GM12878 (cell line): ENCODE measurements around the gene PLOD3. TPM values are rescaled to one million over a fixed set of nuclear protein-coding genes. Genes with fewer than 3 reads are reported as not detected.

ENCODE experiments used
- CBFB ChIP-seq: IDR thresholded peaks from 2 replicates; pipeline ENCODE4 v1.6.1; 2016; ENCODE audit warnings: antibody characterized with exemption, low read depth
- NR2C2 ChIP-seq: IDR thresholded peaks from 2 replicates; pipeline ENCODE4 v1.6.1; 2011; ENCODE audit warnings: borderline replicate concordance, low read depth; ENCODE audit not compliant: control insufficient read depth, insufficient read length
- RFX5 ChIP-seq: IDR thresholded peaks from 2 replicates; pipeline ENCODE4 v1.6.1; 2011; ENCODE audit warnings: low read depth, low read length, improper control_type of control experiment
- polyA plus RNA-seq, 11 experiments: library from polyadenylated mRNA; depleted of rRNA in 4 of 11; unstranded in 6 of 11; stranded (reverse) in 5 of 11; fragments of >200 nt; fragmentation: Nextera tagmentation in 4 of 11; fragmentation: Illumina TruSeq in 1 of 11; extraction: Ambion mirVana in 4 of 11; extraction: Trizol in 1 of 11; gene quantifications; 1 replicate in 1 of 11; 2 replicates in 10 of 11; pipeline versions ENCODE4 v1.2.1 to v1.2.3, GENCODE V29; 2011 to 2016; ENCODE audit warnings: inconsistent platforms in 2 of 11, missing spikeins in 2 of 11, low read depth in 1 of 11
- total RNA-seq, 4 experiments: library from RNA; depleted of rRNA in 3 of 4; stranded (reverse); fragments of >200 nt in 3 of 4; fragmentation: Illumina TruSeq in 1 of 4; extraction: Trizol in 1 of 4; gene quantifications; 2 replicates each; pipeline versions ENCODE4 v1.2.1 to v1.2.3, GENCODE V29; 2013 to 2021
- TF ChIP-seq, protein P1 (sequence below): fragments of 450-650 bp; conservative IDR thresholded peaks from 2 replicates; pipeline ENCODE4 v1.6.1; 2017; ENCODE audit warnings: mild to moderate bottlenecking, moderate library complexity
- TF ChIP-seq, protein P2 (sequence below): IDR thresholded peaks from 2 replicates; pipeline ENCODE4 v1.6.1; 2012; ENCODE audit warnings: low read depth, low read length, improper control_type of control experiment
- TF ChIP-seq, protein P3 (sequence below): fragments of 450-650 bp; IDR thresholded peaks from 2 replicates; pipeline ENCODE4 v1.6.1; 2017; ENCODE audit warnings: mild to moderate bottlenecking
- TF ChIP-seq, protein P4 (sequence below): fragments of 450-650 bp; IDR thresholded peaks from 2 replicates; pipeline ENCODE4 v1.6.1; 2017; ENCODE audit warnings: mild to moderate bottlenecking, moderate library complexity

PLOD3 gene
- total and polyA plus RNA-seq, 10 of the 15 experiments (the other 5 are each of a cell fraction or from before 2014, with no cell fraction given): 0.53 to 27.8 (median 15.1) TPM

DNA sequence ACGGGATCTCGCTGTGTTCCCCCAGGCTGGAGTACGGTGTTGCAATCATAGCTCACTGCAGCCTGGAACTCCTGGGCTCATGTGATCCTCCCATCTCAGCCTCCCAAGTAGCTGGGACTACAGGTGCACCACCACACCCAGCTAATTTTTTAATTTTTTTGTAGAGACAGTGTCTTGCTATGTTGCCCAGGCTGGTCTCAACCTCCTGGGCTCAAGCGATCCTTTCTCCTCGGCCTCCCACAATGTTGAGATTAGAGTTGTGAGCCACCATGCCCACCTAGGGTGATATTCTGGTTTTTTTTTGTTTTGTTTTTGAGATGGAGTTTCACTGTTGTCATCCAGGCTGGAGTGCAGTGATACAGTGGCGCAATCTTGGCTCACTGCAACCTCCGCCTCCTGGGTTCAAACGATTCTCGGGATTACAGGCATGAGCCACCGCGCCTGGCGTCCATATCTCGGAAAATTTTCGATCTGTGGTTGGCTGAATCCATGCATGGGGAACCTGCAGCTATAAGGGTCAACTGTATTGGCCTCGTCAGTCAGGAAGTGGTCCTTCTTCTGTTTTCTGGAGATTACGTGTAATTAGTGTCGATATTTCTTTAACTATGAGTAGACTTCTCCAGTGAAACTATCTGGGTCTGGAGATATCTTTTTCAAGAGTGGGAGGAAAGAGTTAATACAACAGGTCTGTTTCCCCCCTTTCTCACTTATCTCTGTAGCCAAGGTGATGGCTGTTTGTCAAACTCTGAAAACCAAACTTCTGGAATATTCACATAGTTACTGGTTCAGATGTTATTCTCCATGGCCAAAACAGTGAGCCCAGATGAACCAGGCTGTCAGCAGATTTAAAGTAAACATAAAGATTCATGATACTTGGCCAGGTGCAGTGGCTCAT, 48.5 kb upstream of the PLOD3 start (continued):
- TF ChIP-seq, protein P1, sequence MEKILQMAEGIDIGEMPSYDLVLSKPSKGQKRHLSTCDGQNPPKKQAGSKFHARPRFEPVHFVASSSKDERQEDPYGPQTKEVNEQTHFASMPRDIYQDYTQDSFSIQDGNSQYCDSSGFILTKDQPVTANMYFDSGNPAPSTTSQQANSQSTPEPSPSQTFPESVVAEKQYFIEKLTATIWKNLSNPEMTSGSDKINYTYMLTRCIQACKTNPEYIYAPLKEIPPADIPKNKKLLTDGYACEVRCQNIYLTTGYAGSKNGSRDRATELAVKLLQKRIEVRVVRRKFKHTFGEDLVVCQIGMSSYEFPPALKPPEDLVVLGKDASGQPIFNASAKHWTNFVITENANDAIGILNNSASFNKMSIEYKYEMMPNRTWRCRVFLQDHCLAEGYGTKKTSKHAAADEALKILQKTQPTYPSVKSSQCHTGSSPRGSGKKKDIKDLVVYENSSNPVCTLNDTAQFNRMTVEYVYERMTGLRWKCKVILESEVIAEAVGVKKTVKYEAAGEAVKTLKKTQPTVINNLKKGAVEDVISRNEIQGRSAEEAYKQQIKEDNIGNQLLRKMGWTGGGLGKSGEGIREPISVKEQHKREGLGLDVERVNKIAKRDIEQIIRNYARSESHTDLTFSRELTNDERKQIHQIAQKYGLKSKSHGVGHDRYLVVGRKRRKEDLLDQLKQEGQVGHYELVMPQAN: no peak
- TF ChIP-seq CBFB (no peak), RFX5 (no peak), NR2C2 (no peak)
- TF ChIP-seq, protein P2, sequence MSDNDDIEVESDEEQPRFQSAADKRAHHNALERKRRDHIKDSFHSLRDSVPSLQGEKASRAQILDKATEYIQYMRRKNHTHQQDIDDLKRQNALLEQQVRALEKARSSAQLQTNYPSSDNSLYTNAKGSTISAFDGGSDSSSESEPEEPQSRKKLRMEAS: no peak
- TF ChIP-seq, protein P3, sequence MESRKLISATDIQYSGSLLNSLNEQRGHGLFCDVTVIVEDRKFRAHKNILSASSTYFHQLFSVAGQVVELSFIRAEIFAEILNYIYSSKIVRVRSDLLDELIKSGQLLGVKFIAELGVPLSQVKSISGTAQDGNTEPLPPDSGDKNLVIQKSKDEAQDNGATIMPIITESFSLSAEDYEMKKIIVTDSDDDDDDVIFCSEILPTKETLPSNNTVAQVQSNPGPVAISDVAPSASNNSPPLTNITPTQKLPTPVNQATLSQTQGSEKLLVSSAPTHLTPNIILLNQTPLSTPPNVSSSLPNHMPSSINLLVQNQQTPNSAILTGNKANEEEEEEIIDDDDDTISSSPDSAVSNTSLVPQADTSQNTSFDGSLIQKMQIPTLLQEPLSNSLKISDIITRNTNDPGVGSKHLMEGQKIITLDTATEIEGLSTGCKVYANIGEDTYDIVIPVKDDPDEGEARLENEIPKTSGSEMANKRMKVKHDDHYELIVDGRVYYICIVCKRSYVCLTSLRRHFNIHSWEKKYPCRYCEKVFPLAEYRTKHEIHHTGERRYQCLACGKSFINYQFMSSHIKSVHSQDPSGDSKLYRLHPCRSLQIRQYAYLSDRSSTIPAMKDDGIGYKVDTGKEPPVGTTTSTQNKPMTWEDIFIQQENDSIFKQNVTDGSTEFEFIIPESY: no peak
- TF ChIP-seq, protein P4, sequence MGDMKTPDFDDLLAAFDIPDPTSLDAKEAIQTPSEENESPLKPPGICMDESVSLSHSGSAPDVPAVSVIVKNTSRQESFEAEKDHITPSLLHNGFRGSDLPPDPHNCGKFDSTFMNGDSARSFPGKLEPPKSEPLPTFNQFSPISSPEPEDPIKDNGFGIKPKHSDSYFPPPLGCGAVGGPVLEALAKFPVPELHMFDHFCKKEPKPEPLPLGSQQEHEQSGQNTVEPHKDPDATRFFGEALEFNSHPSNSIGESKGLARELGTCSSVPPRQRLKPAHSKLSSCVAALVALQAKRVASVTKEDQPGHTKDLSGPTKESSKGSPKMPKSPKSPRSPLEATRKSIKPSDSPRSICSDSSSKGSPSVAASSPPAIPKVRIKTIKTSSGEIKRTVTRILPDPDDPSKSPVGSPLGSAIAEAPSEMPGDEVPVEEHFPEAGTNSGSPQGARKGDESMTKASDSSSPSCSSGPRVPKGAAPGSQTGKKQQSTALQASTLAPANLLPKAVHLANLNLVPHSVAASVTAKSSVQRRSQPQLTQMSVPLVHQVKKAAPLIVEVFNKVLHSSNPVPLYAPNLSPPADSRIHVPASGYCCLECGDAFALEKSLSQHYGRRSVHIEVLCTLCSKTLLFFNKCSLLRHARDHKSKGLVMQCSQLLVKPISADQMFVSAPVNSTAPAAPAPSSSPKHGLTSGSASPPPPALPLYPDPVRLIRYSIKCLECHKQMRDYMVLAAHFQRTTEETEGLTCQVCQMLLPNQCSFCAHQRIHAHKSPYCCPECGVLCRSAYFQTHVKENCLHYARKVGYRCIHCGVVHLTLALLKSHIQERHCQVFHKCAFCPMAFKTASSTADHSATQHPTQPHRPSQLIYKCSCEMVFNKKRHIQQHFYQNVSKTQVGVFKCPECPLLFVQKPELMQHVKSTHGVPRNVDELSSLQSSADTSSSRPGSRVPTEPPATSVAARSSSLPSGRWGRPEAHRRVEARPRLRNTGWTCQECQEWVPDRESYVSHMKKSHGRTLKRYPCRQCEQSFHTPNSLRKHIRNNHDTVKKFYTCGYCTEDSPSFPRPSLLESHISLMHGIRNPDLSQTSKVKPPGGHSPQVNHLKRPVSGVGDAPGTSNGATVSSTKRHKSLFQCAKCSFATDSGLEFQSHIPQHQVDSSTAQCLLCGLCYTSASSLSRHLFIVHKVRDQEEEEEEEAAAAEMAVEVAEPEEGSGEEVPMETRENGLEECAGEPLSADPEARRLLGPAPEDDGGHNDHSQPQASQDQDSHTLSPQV: no peak
- TF ChIP-seq, all 136 proteins: peak for 0
